HG03139 (cell line): Measurements from ENCODE around the gene ELMOD3.
"Not testable (repeated sequence)": the region's sequence is repeated elsewhere in the genome, so short reads cannot be mapped to it uniquely, and the experiment has no call there.

Source experiments
- ATAC-seq: cut with Tn5 transposase; IDR thresholded peaks from one replicate; pipeline ENCODE4 v1.9.1; 2021; ENCODE audit not compliant: unreplicated experiment

Gene ELMOD3

GRCh38 chr2:85371045-85371444, 16.5 kb downstream of the ELMOD3 start:
- no peak for ATAC-seq

GRCh38 chr2:85376291-85377065, 21.9 kb downstream of the ELMOD3 start:
- no peak for ATAC-seq

- no peak for ATAC-seq
Observed at GRCh38 chr2:85377083-85377482, 22.5 kb downstream of the ELMOD3 start.

GRCh38 chr2:85378257-85378656, 23.7 kb downstream of the ELMOD3 start:
- no peak for ATAC-seq

- ATAC-seq, result no peak
Observed at GRCh38 chr2:85380048-85380447, 25.5 kb downstream of the ELMOD3 start.

- ATAC-seq, result not testable (repeated sequence)
Observed at GRCh38 chr2:85383151-85383550, 28.6 kb downstream of the ELMOD3 start.

GRCh38 chr2:85383850-85384249, 29.3 kb downstream of the ELMOD3 start:
- no peak for ATAC-seq

- ATAC-seq, result no peak
Observed at GRCh38 chr2:85385746-85386145, 31.2 kb downstream of the ELMOD3 start.

GRCh38 chr2:85387754-85388153, 33.2 kb downstream of the ELMOD3 start:
- ATAC-seq, result no peak

GRCh38 chr2:85388878-85389538, 34.4 kb downstream of the ELMOD3 start:
- ATAC-seq, result no peak

- ATAC-seq, result no peak
Observed at GRCh38 chr2:85390941-85391669, 36.5 kb downstream of the ELMOD3 start.

GRCh38 chr2:85393836-85394235, 39.3 kb downstream of the ELMOD3 start:
- ATAC-seq, result no peak

GRCh38 chr2:85394261-85394681, 39.7 kb downstream of the ELMOD3 start:
- no peak for ATAC-seq

GRCh38 chr2:85394976-85395375, 40.4 kb downstream of the ELMOD3 start:
- no peak for ATAC-seq

- no peak for ATAC-seq
Observed at GRCh38 chr2:85395912-85396475, 41.4 kb downstream of the ELMOD3 start.

GRCh38 chr2:85396531-85397470, 42.2 kb downstream of the ELMOD3 start:
- ATAC-seq, result no peak

GRCh38 chr2:85397925-85398331, 43.4 kb downstream of the ELMOD3 start:
- no peak for ATAC-seq

GRCh38 chr2:85398426-85399182, 44.0 kb downstream of the ELMOD3 start:
- no peak for ATAC-seq

GRCh38 chr2:85399183-85399455, 44.5 kb downstream of the ELMOD3 start:
- no peak for ATAC-seq

- no peak for ATAC-seq
Observed at GRCh38 chr2:85400023-85400422, 45.5 kb downstream of the ELMOD3 start.
